Loucy (cell line): ENCODE results near the gene GRID2.

ENCODE experiments used
- H2AFZ ChIP-seq: fragments of 200-600 bp; sonication (generic); 2 replicates; pipeline ENCODE4 v1.6.0; 2016; ENCODE audit warnings: antibody characterized with exemption, mild to moderate bottlenecking, low read length, moderate library complexity
- H3F3A ChIP-seq: fragments of 200-600 bp; 2 replicates; pipeline ENCODE4 v1.6.0; 2016; ENCODE audit warnings: antibody characterized with exemption, low read depth, mild to moderate bottlenecking
- H3K27me3 ChIP-seq: fragments of 200-600 bp; sonication (generic); 2 replicates; pipeline ENCODE4 v1.6.1; 2014; ENCODE audit warnings: low read length, mild to moderate bottlenecking; ENCODE audit not compliant: insufficient read depth, poor library complexity, severe bottlenecking
- H3K36me3 ChIP-seq: fragments of 200-600 bp; sonication (generic); 2 replicates; pipeline ENCODE4 v1.6.1; 2016; ENCODE audit warnings: low read length; ENCODE audit not compliant: insufficient read depth
- H3K4me1 ChIP-seq: fragments of 200-600 bp; sonication (generic); 2 replicates; pipeline ENCODE4 v1.5.1; 2014; ENCODE audit warnings: low read length, mild to moderate bottlenecking; ENCODE audit not compliant: insufficient read depth, poor library complexity, severe bottlenecking
- H3K4me2 ChIP-seq: fragments of 200-600 bp; sonication (generic); 2 replicates; pipeline ENCODE4 v1.6.0; 2014; ENCODE audit warnings: antibody characterized with exemption, low read length, low read depth, mild to moderate bottlenecking; ENCODE audit not compliant: poor library complexity, severe bottlenecking
- H3K4me3 ChIP-seq: fragments of 200-600 bp; sonication (generic); 2 replicates; pipeline ENCODE4 v1.5.1; 2014; ENCODE audit warnings: low read length, mild to moderate bottlenecking, mixed read lengths; ENCODE audit not compliant: poor library complexity, severe bottlenecking
- H3K79me2 ChIP-seq: fragments of 200-600 bp; sonication (generic); 2 replicates; pipeline ENCODE4 v1.6.1; 2014; ENCODE audit warnings: low read length; ENCODE audit not compliant: insufficient read depth
- H3K9ac ChIP-seq: fragments of 200-600 bp; sonication (generic); 2 replicates; pipeline ENCODE4 v1.6.0; 2014; ENCODE audit warnings: mild to moderate bottlenecking, low read depth, low read length, moderate library complexity; ENCODE audit not compliant: poor library complexity, severe bottlenecking
- H3K9me2 ChIP-seq: fragments of 200-600 bp; sonication (generic); replicated peaks from 2 replicates; pipeline ENCODE4 v1.6.1; 2016; ENCODE audit warnings: low read depth, low read length, mixed read lengths
- H3K9me3 ChIP-seq: fragments of 200-600 bp; sonication (generic); 2 replicates; pipeline ENCODE4 v1.6.1; 2014; ENCODE audit warnings: mild to moderate bottlenecking, antibody characterized with exemption, low read length, low read depth; ENCODE audit not compliant: insufficient read depth
- H4K20me1 ChIP-seq: fragments of 200-600 bp; sonication (generic); 2 replicates; pipeline ENCODE4 v1.6.0; 2014; ENCODE audit warnings: antibody characterized with exemption, low read length, mild to moderate bottlenecking; ENCODE audit not compliant: insufficient read depth, poor library complexity, severe bottlenecking
- CTCF ChIP-seq: fragments of 200-600 bp; sonication (generic); conservative IDR thresholded peaks from 2 replicates; pipeline ENCODE4 v1.5.1; 2014; ENCODE audit warnings: mild to moderate bottlenecking, antibody characterized with exemption, low read length
- EZH2phosphoT487 ChIP-seq: fragments of 200-600 bp; IDR thresholded peaks from 2 replicates; pipeline ENCODE4 v1.6.1; 2018; ENCODE audit warnings: antibody characterized with exemption, mild to moderate bottlenecking, moderate library complexity, borderline replicate concordance

GRID2 gene

GRCh38 chr4:93760284-93760683 is 1456.5 kb downstream of the GRID2 start:
- Histone ChIP-seq H3F3A (no peaks in the 10 kb centered on the region), H3K9ac (no peak overlapping the region), H4K20me1 (no peaks in the 10 kb centered on the region), H3K27me3 (no peaks in the 10 kb centered on the region), H3K79me2 (no peaks in the 10 kb centered on the region), H3K4me1 (no peaks in the 10 kb centered on the region), H3K9me2 (no peaks in the 10 kb centered on the region), H3K4me3 (no peak overlapping the region), H3K9me3 (no peaks in the 10 kb centered on the region), H3K4me2 (no peak overlapping the region), H2AFZ (peak overlapping the region; percentile 34; the same call in 1 of the 2 replicates), H3K36me3 (no peaks in the 10 kb centered on the region)
- TF ChIP-seq CTCF (no peak), EZH2phosphoT487 (no peak)

- no peak for TF ChIP-seq EZH2phosphoT487
- TF ChIP-seq CTCF: no peak
- Histone ChIP-seq H3K27me3 (no peaks in the 10 kb centered on the region), H4K20me1 (no peaks in the 10 kb centered on the region), H2AFZ (no peak overlapping the region), H3K79me2 (no peaks in the 10 kb centered on the region), H3K4me3 (no peak overlapping the region), H3K9me3 (no peaks in the 10 kb centered on the region), H3K4me1 (no peaks in the 10 kb centered on the region), H3K9ac (no peak overlapping the region), H3K36me3 (no peaks in the 10 kb centered on the region), H3K4me2 (no peak overlapping the region), H3F3A (no peaks in the 10 kb centered on the region), H3K9me2 (no peaks in the 10 kb centered on the region)
Observed at GRCh38 chr4:93761286-93761685, 1457.5 kb downstream of the GRID2 start.

GRCh38 chr4:93764639-93765246 is 1461.0 kb downstream of the GRID2 start:
- peak overlapping the region; percentile 45; the same call in 1 of the 2 replicates for H2AFZ ChIP-seq
- no peaks in the 10 kb centered on the region for H4K20me1 ChIP-seq
- H3K9me2 ChIP-seq: no peaks in the 10 kb centered on the region
- no peak overlapping the region for H3K4me2 ChIP-seq
- H3K4me3 ChIP-seq: no peak overlapping the region
- no peaks in the 10 kb centered on the region for H3K36me3 ChIP-seq
- no peaks in the 10 kb centered on the region for H3K9me3 ChIP-seq
- no peaks in the 10 kb centered on the region for H3K27me3 ChIP-seq
- no peaks in the 10 kb centered on the region for H3K4me1 ChIP-seq
- no peaks in the 10 kb centered on the region for H3F3A ChIP-seq
- TF ChIP-seq CTCF (peak; percentile 94), EZH2phosphoT487 (no peak)
- H3K9ac ChIP-seq: no peak overlapping the region
- no peaks in the 10 kb centered on the region for H3K79me2 ChIP-seq
